H9 (cell line): ENCODE data around the gene HACE1. TPM values are rescaled to one million over a fixed set of nuclear protein-coding genes. Genes with fewer than 3 reads are reported as not detected.

Experiments
- DNase-seq: peaks from one replicate; pipeline ENCODE4 v3.0.0-alpha.2; 2017
- H2AFZ ChIP-seq: one replicate; pipeline ENCODE4 v1.6.1; 2013; ENCODE audit warnings: mild to moderate bottlenecking, low read length, control low read depth, moderate library complexity
- H2AK5ac ChIP-seq: 2 replicates; pipeline ENCODE4 v1.6.1; 2013; ENCODE audit warnings: low read length, control low read depth, mixed read lengths; ENCODE audit not compliant: insufficient read length
- H2BK120ac ChIP-seq: one replicate; pipeline ENCODE4 v1.6.1; 2013; ENCODE audit warnings: low read depth, mild to moderate bottlenecking, low read length, control low read depth, inconsistent platforms; ENCODE audit not compliant: poor library complexity, severe bottlenecking
- H2BK12ac ChIP-seq: 2 replicates; pipeline ENCODE4 v1.6.1; 2013; ENCODE audit warnings: low read length, control low read depth, mixed read lengths, low read depth; ENCODE audit not compliant: insufficient read length
- H2BK15ac ChIP-seq: 2 replicates; pipeline ENCODE4 v1.6.1; 2013; ENCODE audit warnings: low read depth, low read length, control low read depth
- H2BK20ac ChIP-seq: one replicate; pipeline ENCODE4 v1.6.1; 2013; ENCODE audit warnings: low read depth, mild to moderate bottlenecking, low read length, control low read depth, inconsistent platforms; ENCODE audit not compliant: poor library complexity, severe bottlenecking
- H2BK5ac ChIP-seq: 2 replicates; pipeline ENCODE4 v1.6.1; 2013; ENCODE audit warnings: low read length, control low read depth, mixed read lengths; ENCODE audit not compliant: insufficient read length
- H3K14ac ChIP-seq: 2 replicates; pipeline ENCODE4 v1.6.1; 2013; ENCODE audit warnings: low read length, control low read depth; ENCODE audit not compliant: insufficient read depth
- H3K18ac ChIP-seq: 2 replicates; pipeline ENCODE4 v1.6.1; 2013; ENCODE audit warnings: low read depth, mild to moderate bottlenecking, mixed read lengths, low read length, control low read depth; ENCODE audit not compliant: insufficient read length
- H3K23ac ChIP-seq: 2 replicates; pipeline ENCODE4 v1.6.1; 2013; ENCODE audit warnings: low read length, control low read depth, mixed read lengths, low read depth; ENCODE audit not compliant: insufficient read length
- H3K23me2 ChIP-seq: 2 replicates; pipeline ENCODE4 v1.6.1; 2013; ENCODE audit warnings: low read depth, mild to moderate bottlenecking, mixed read lengths, low read length, control low read depth; ENCODE audit not compliant: insufficient read length, poor library complexity, severe bottlenecking
- H3K27ac ChIP-seq: 2 replicates; pipeline ENCODE4 v1.5.1; 2013; ENCODE audit warnings: low read length, control low read depth, mixed read lengths, low read depth; ENCODE audit not compliant: insufficient read length
- H3K27me3 ChIP-seq: 2 replicates; pipeline ENCODE4 v1.6.1; 2013; ENCODE audit warnings: low read length, control low read depth, inconsistent platforms; ENCODE audit not compliant: insufficient read depth
- H3K4ac ChIP-seq: 2 replicates; pipeline ENCODE4 v1.6.1; 2013; ENCODE audit warnings: low read depth, mild to moderate bottlenecking, control low read depth, inconsistent platforms, low read length, moderate library complexity
- H3K4me1 ChIP-seq: 2 replicates; pipeline ENCODE4 v1.6.1; 2013; ENCODE audit warnings: low read length, control low read depth, inconsistent platforms; ENCODE audit not compliant: insufficient read depth
- H3K4me2 ChIP-seq: 2 replicates; pipeline ENCODE4 v1.6.1; 2013; ENCODE audit warnings: low read length, control low read depth, mixed read lengths; ENCODE audit not compliant: insufficient read length, insufficient read depth
- H3K56ac ChIP-seq: 2 replicates; pipeline ENCODE4 v1.6.1; 2013; ENCODE audit warnings: low read depth, mild to moderate bottlenecking, mixed read lengths, low read length, control low read depth; ENCODE audit not compliant: insufficient read length
- H3K79me1 ChIP-seq: 2 replicates; pipeline ENCODE4 v1.6.1; 2013; ENCODE audit warnings: low read depth, mild to moderate bottlenecking, moderate library complexity, low read length, control low read depth, inconsistent platforms; ENCODE audit not compliant: insufficient read depth, poor library complexity, severe bottlenecking
- H3K79me2 ChIP-seq: 2 replicates; pipeline ENCODE4 v1.6.1; 2013; ENCODE audit warnings: low read length, control low read depth, inconsistent platforms; ENCODE audit not compliant: insufficient read depth
- H3K9ac ChIP-seq: 2 replicates; pipeline ENCODE4 v1.6.1; 2013; ENCODE audit warnings: low read length, control low read depth, mixed read lengths; ENCODE audit not compliant: insufficient read length; ENCODE audit errors: extremely low read depth
- H3K9me3 ChIP-seq: one replicate; pipeline ENCODE4 v1.6.1; 2013; ENCODE audit warnings: low read depth, low read length, inconsistent platforms; ENCODE audit not compliant: control insufficient read depth
- H3T11ph ChIP-seq: one replicate; pipeline ENCODE4 v1.6.1; 2013; ENCODE audit warnings: mild to moderate bottlenecking, low read length, control low read depth, inconsistent platforms
- H4K20me1 ChIP-seq: one replicate; pipeline ENCODE4 v1.6.1; 2013; ENCODE audit not compliant: control insufficient read depth, insufficient read length, insufficient read depth
- H4K5ac ChIP-seq: 2 replicates; pipeline ENCODE4 v1.6.1; 2013; ENCODE audit warnings: low read depth, mild to moderate bottlenecking, mixed read lengths, low read length, control low read depth; ENCODE audit not compliant: insufficient read length
- H4K8ac ChIP-seq: replicated peaks from 2 replicates; pipeline ENCODE4 v1.6.1; 2013; ENCODE audit warnings: low read length, control low read depth, mixed read lengths, low read depth; ENCODE audit not compliant: insufficient read length
- H4K91ac ChIP-seq: 2 replicates; pipeline ENCODE4 v1.6.1; 2013; ENCODE audit warnings: low read depth, mild to moderate bottlenecking, moderate library complexity, mixed read lengths, low read length, control low read depth; ENCODE audit not compliant: insufficient read length
- H3K27ac Mint-ChIP-seq, 3 experiments: 2 replicates in 2 of 3; 3 replicates in 1 of 3; pipeline ENCODE4 v1.8.0; 2020 to 2021; ENCODE audit warnings: mixed read lengths in 3 of 3, mild to moderate bottlenecking in 1 of 3, moderate library complexity in 1 of 3
- H3K27me3 Mint-ChIP-seq: 2 replicates; pipeline ENCODE4 v1.8.0; 2021; ENCODE audit warnings: low read depth, mild to moderate bottlenecking, moderate library complexity, mixed read lengths
- H3K36me3 Mint-ChIP-seq, 3 experiments: 2 replicates in 2 of 3; 3 replicates in 1 of 3; pipeline ENCODE4 v1.8.0; 2020 to 2021; ENCODE audit warnings: low read depth in 3 of 3, mixed read lengths in 3 of 3; ENCODE audit not compliant: insufficient read depth in 1 of 3
- H3K4me1 Mint-ChIP-seq, 2 experiments: 2 replicates each; pipeline ENCODE4 v1.8.0; 2020; ENCODE audit warnings: mixed read lengths in 2 of 2
- H3K4me3 Mint-ChIP-seq, 2 experiments: 2 replicates in 1 of 2; 3 replicates in 1 of 2; pipeline ENCODE4 v1.8.0; 2020 to 2021; ENCODE audit warnings: mild to moderate bottlenecking in 2 of 2, mixed read lengths in 2 of 2, moderate library complexity in 1 of 2
- H3K9me3 Mint-ChIP-seq, 2 experiments: 2 replicates in 1 of 2; 3 replicates in 1 of 2; pipeline ENCODE4 v1.8.0; 2020; ENCODE audit warnings: mild to moderate bottlenecking in 2 of 2, mixed read lengths in 2 of 2, moderate library complexity in 1 of 2
- CTCF ChIP-seq: fragments of 200-600 bp; sonication (generic); conservative IDR thresholded peaks from 3 replicates; pipeline ENCODE4 v1.8.0; 2021; ENCODE audit warnings: antibody characterized with exemption, mild to moderate bottlenecking
- WGBS: extraction: QIAGEN DNeasy Blood & Tissue Kit; methylation state at CpG from one replicate; pipeline ENCODE4 v1.1.7; 2013; ENCODE audit warnings: missing lambda C conversion rate, low lambda C conversion rate, mixed read lengths; ENCODE audit not compliant: insufficient read length; ENCODE audit errors: extremely low coverage; 5-methylcytosine and 5-hydroxymethylcytosine counted together
- total RNA-seq: library from RNA; stranded (reverse); gene quantifications from 2 replicates; pipeline ENCODE4 v1.2.1, GENCODE V29; 2021

The HACE1 gene
- total RNA-seq, 1 experiment from 2014 or later: 18.0 TPM

- Histone ChIP-seq H3K9ac (no peak overlapping the region), H2BK12ac (no peak overlapping the region), H3K27ac (no peak overlapping the region), H3K79me1 (no peaks in the 10 kb centered on the region), H3T11ph (no peak overlapping the region), H3K4ac (no peak overlapping the region), H2BK20ac (no peak overlapping the region), H3K23ac (no peak overlapping the region), H2BK15ac (no peak overlapping the region), H3K79me2 (no peaks in the 10 kb centered on the region), H4K91ac (no peak overlapping the region), H3K4me2 (no peak overlapping the region), H2BK5ac (no peak overlapping the region), H2AK5ac (no peak overlapping the region), H3K56ac (no peak overlapping the region), H2BK120ac (no peak overlapping the region), H3K27me3 (no peaks in the 10 kb centered on the region), H3K14ac (no peak overlapping the region), H3K4me1 (no peaks in the 10 kb centered on the region), H4K20me1 (no peaks in the 10 kb centered on the region), H3K18ac (no peak overlapping the region), H4K5ac (no peak overlapping the region), H2AFZ (no peak overlapping the region), H4K8ac (no peak overlapping the region), H3K23me2 (peaks cover 3% of the 10 kb centered on the region), H3K9me3 (no peaks in the 10 kb centered on the region)
- DNase-seq: no peak
- H3K4me1 Mint-ChIP-seq: peaks cover 6 to 14% of the 10 kb centered on the region in 2 experiments; a peak in 3 of 4 replicates
- no peak for TF ChIP-seq CTCF
- no peaks in the 10 kb centered on the region for H3K36me3 Mint-ChIP-seq
- H3K27me3 Mint-ChIP-seq: no peaks in the 10 kb centered on the region
- H3K27ac Mint-ChIP-seq: no peak overlapping the region
- WGBS: no CpG with 5 or more reads among the region's 6 CpGs
- no peak overlapping the region for H3K4me3 Mint-ChIP-seq
- H3K9me3 Mint-ChIP-seq: no peaks in the 10 kb centered on the region
Measured at GRCh38 chr6:104686550-104687175, 173.1 kb downstream of the HACE1 start.
